NCI-H446 (cell line): Measurements from ENCODE around the gene CIZ1.
A peak's percentile ranks its signal among the peaks of the same experiment; 100 is the strongest.

Source experiments
- DNase-seq, 2 experiments: peaks; one replicate each; lab custom pipeline; 2025; lab: John Stamatoyannopoulos, UW

Gene CIZ1

GRCh38 chr9:128163027-128163515, 28.3 kb downstream of the CIZ1 start:
- DNase-seq, result no peak

DNA sequence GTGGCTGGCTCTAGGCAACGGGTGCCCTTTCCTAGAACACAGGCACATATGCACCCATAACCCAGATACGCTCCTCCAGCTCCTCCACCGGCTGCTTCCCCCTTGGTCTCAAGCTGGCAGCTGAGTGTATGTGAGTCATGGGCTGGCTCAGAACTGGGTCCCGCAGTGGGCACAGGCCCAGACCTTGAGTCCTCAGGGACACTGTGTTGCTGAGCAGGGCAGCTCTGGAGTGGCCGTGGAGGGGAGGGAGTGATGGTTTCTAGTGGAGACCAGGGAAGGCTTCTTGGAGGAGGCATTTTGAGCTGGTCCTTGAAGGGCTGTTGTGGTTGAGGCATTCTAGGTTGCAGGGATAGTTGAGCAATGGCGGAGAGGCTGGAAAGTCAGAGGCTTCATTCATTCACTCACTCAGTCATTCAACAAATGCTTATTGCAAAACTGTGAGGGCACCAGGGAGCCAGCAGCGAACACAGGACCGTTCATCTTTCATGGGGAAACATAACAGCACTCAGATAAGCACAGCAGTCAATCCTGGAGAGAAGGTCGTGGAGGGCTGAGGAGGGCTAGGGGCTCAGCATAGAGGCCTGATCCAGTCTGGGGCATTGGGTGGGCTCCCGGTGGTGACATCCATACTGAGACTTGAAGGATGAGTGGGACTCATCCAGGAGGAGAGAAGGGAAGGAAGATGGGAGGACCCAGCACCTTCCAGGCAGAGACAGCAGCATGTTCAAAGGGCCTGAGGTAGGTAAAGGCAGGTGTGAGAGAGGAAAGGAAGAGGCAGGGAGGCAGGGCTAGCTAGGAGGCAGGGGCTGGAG, 29.0 kb downstream of the CIZ1 start:
- DNase-seq, result peak in 1 of 2 experiments; percentile 64

DNA sequence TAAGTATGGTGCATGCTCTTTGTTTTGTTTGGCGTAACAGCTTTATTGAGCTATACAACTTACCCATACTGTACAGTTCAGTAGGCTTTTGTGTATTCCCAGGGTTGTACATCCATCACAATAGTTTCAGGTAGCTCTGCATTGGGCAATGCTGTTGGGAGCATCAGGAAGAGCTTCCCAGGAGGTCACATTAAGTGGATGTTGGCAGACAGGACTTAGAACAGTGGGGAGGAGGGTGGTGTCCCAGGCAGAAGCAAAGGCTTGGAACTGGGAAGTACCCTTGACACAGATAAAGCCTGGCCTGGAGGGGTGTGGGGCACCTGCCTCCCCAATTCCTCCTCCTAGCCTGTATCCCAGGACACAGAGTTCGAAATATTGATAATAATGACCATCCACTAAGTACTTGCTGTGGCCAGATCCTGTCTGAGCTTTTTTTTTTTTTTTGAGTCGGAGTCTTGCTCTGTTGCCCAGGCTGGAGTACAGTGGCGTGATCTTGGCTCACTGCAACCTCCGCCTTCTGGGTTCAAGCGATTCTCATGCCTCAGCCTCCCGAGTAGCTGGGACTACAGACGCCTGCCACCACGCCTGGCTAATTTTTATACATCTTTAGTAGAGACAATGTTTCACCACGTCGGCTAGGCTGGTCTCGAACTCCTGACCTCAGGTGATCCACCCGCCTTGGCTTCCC, 30.0 kb downstream of the CIZ1 start:
- DNase-seq, result peak in 1 of 2 experiments; percentile 5

GRCh38 chr9:128160603-128160987, 30.8 kb downstream of the CIZ1 start:
- no peak for DNase-seq

GRCh38 chr9:128159784-128160602, 31.4 kb downstream of the CIZ1 start, which contains the start of gene BBLN:
Gene BBLN (plus strand): TSS chr9:128160265. CDS start chr9:128160408, 143 bp downstream.
- DNase-seq, result peak; percentile 58 to 90

DNA sequence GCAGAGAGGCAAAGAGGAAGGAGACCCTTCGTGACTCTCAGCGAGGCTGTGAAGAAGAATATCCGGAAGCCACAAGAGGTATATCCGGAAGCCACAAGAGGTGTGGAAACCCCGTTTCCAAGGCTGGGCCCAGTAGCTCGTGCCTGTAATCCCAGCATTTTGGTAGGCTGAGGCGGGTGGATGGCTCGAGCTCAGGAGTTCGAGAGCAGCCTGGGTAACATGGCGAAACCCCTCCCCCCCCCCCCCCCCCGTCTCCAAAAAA, 31.9 kb downstream of the CIZ1 start:
- DNase-seq, result no peak

- DNase-seq, result no peak
Measured at GRCh38 chr9:128155736-128156500, 35.5 kb downstream of the CIZ1 start.

DNA sequence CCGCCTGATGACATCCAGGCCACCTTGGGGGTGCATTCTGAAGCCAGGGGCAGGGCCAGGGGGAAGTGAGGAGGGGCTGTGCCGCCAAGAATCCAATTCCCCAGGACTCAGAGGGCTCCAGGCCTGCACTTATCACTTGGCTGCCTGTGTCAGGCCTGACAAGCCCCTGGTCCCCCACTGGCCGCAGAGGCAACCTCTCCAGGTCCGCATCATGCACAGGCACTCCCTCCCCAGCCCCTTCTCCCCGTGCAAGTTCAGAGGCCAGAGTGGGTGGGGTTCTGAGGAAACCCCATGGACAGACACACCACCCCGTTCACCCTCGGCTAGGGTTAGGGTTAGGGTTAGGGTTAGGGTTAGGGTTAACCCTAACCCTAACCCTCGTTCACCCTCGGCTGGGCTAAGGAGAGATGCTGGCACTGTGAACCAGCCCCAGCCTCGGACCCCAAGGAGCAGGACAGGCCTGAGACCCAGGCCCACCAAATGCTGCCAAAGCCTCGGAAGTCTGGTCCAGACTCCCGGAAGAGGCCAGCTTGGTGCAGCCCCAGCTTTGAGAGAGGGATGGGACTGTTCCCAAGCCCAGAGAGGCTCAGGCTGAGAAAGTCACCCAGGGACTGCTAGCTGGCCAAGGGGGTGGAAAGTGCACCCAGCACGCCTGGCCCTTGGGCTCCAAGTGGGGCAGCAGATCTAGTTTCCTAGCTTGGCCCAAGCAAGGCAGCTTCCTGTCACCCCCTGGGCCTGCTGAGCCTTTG, 37.3 kb downstream of the CIZ1 start:
- no peak for DNase-seq

- no peak for DNase-seq
Measured at GRCh38 chr9:128153060-128153946, 38.1 kb downstream of the CIZ1 start.

DNA sequence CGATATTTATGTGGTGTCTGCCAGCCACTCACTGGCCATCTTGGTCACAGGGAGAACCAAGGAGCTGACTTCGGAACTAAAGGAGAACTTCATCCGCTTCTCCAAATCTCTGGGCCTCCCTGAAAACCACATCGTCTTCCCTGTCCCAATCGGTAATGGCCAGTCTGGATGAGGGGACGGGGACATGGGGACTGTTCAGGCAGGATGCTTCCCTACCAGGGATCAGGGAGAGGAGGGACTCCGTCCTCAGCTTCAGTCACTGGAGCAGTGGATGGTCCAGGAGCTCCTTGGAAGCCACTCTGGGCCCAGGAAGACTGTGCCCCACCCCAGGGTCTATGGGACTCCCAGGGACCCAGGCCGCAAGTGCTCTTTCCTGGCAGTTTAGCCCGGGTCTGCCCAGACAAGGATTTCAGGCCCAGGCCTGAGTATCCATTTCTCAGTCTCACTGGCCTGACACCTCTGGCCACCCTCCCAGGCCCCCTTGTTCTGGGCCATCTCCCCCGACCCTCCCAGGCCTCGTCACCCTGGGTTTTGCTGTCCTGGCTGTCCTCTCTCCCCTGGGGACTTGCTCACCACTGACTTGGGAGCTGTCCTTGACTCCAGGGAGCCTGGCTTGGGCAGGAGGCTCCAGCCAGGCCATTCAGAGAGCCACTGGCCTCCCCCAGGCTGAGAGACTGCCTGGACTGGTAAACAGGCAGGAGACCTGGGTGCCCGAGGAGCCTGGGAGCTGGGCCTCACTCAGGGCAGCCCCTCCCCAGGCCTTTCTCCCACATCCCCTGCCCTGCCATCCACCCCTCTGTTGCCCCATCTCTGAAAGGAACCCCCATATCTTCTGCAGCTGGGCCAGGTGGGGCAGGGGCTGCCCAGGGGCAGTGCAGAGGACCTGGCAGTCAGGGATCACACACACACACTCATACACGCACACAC, 39.0 kb downstream of the CIZ1 start:
- no peak for DNase-seq

DNA sequence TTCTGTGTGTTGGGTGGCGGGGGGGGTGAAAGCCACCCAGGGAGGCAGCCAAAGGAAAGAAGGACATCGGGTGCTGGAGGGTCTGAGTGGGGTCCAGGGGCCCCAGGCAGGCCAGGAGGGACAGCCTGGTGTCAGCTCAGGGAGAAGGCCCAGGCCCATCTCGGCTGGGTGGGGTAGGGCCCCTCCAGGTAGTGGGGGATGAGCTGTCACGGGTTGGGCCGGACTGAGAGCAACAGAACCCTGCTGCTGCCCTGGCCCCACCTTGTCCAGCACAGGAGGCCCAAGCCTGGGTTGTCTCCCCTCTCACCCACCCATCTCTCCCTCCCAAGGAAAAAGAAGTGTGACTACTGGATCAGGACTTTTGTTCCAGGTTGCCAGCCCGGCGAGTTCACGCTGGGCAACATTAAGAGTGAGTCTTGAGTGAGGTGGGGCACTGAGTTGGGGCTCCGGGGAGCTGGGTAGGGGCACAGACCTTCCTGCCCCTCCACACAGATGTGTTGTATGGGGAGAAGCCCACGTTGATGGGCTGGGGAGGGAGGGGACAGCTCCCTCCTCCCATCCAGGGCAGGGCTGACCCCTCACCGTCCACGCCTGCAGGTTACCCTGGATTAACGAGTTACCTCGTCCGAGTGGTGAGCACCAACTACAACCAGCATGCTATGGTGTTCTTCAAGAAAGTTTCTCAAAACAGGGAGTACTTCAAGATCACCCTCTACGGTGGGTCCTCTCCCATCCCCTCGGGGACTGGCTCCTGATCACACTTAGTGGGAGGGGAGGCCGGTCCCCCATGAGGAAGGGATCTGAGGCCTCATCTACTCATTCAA, 39.9 kb downstream of the CIZ1 start:
- no peak for DNase-seq

- no peak for DNase-seq
Measured at GRCh38 chr9:128150594-128151308, 40.6 kb downstream of the CIZ1 start.

GRCh38 chr9:128149951-128150593, 41.3 kb downstream of the CIZ1 start:
- no peak for DNase-seq

DNA sequence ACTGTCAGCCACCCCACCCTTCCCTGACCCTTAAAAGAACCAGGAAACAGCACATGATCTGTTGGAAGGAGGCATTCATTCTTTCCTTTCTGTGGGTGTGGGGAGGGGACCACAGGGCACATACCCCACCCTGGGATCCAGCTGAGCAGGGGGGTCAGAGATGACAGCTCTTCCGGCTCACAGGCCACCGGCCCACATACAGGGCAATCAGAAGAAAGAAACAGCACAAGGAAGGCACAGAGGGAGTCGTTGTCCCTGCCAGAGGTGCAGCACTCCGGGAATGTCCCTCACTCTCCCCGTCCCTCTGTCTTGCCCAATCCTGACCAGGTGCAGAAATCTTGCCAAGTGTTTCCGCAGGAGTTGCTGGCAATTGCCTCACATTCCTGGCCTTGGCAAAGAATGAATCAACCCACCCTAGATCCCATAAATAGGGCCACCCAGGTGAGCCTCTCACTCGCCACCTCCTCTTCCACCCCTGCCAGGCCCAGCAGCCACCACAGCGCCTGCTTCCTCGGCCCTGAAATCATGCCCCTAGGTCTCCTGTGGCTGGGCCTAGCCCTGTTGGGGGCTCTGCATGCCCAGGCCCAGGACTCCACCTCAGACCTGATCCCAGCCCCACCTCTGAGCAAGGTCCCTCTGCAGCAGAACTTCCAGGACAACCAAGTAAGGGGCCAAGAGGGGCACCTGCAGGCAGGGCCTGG, 42.2 kb downstream of the CIZ1 start, which contains the start of gene LCN2:
Gene LCN2, plus strand, starts transcription at position 453 of the 701 bp plus-strand sequence. Its CDS starts 73 bp downstream, at position 526.
- DNase-seq, result no peak

DNA sequence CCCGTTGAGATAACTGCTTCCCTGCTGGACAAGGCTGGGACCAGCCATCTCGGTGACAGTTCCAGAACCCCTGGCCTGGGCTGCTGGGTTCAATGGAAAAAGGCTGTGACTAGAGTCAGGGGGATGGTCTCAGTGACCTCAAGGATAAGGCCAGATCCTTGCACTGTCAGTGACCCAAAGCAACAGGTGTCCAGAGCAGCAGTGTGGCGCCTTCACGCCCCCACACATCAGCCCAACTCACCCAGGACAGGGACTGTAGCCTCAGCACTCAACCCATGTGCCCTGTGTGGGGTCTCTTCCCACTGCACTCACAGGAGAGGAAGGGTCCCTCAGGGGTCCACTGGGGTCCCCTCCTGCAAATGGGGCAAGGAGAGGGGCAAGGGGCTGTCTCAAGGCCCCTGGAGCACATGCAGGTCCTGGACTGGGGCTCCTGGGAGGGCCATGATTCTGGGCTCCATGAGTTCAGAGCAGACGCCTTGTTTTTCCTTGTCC, 42.8 kb downstream of the CIZ1 start:
- DNase-seq, result no peak

DNA sequence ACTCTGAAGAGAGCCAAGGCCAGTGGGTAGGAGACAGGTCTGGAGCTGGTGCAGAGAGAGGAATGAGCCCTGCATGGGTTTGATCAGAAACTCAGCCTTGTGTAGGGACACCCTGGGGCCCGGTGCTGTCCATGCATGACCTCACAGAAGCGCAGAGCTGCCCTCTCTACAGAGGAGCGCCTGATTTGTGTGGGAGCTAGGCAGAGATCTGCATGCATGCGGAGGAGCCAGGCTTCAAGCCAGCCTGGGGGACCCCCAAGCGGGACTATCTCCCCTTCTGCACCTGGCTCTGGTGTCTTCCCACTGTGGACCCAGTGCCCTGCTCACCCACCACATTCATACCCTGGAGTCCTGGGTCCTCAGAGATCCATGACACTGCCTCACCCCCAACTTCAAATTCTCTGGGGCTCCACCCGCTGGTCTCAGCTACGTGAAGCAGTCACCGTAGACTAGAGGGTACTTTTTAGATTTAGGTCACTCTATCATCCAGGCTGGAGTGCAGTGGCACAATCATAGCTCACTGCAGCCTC, 44.7 kb downstream of the CIZ1 start:
- no peak for DNase-seq
